Measurements from ENCODE around the gene MIB1. TPM values are rescaled to one million over a fixed set of nuclear protein-coding genes. Genes with fewer than 3 reads are reported as not detected.

Gene MIB1
- 51.4 and 55.8 TPM in 2 replicates for total RNA-seq

DNA sequence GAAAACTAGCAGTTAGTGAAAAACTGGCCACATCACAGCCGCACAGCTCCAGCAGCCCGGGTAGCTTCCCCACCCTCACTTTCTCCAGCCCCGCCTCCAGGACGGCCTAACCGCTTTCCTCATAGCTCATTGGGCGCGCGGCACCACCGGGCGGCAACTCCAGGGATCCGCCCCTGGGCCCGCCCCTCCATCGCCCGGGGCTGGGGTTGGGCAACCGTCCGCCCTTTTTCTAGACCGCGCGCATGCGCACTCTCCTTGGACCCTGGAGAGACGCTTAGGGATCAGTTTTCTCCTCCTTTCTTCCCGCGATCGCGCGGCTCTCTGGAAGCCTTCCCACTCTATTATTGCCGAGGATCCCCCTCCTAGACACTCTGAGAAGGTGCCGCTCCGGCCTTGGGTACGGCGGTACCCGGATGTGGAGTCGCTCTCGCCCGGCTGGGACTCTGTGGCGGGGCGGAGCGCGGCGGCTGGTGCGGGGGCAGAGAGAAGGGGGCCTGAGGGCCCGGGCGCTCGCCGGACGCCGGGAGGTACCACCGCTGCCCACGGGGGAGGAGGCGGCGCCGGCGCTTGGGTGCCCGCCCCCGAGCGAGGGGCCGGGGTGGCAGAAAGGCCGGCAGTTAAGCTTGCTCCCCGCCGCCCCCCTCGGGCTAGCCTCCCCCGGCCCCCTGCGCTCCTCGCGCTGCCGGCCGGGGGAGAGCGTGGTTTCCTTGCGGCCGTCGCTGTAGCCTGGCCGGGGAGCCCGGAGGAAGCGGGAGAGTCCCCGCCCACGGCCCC, at the start of gene MIB1:
Gene MIB1 (plus strand): TSS at position 255 of the 774 bp plus-strand sequence. CDS start 792 bp downstream, outside the sequence.

DNA sequence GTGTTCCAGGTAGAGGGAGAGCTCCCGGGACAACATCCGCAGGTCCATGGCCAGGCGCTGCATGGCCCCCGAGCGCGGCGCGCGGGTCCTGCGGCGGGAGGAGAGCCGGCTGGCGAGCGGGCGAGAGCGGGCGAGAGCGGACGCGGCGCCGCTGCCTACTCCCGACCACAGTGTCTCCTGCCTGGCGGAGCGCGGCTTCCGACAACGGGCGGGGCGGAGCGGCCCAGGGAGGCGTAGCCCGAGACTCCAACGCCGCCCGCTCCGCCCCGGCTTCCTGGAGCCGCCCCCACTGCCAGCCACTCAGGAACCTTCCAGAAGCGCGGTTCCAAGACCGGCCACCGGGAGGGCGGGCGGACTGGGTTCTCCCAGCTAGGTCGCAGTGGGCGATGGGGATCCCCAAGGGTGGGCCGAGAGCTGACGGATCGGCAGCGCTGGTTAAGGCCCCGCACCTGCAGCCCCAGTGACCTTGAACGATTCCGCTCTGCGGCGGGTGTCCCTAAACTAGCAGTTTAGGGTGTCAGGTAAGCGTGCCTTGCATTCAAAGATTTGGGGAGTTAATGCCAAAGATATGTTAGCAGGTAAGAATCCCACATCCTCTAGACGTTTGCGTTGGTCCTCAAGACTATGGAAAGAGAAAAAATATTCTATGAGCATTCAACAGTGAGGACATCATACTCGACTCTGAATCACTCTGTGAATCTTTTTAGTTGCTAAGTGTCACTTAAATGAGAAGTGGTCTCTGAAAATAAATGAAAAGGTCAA, 35.8 kb upstream of the MIB1 start, which contains the start of gene ABHD3:
Gene ABHD3 (minus strand): TSS at position 172 of the 762 bp plus-strand sequence. CDS start 109 bp downstream, at position 63.

Small RNA genes lying within 50 kb of the gene (small RNA-seq; reads per million reads assigned to genes)
- gene AC103987.3 (not detected), gene RF00019 (not detected), gene RF00045 (not detected), gene RF01241 (not detected), gene RN7SL233P (not detected), gene RNU6-1038P (not detected)

Other genes starting within 250 kb of the MIB1 start
- 20.6 and 22.9 TPM in 2 replicates for gene ESCO1, start 140.1 kb upstream of the MIB1 start, total RNA-seq
- gene SNRPD1, start 128.5 kb upstream of the MIB1 start, total RNA-seq, result 11.3 and 13.7 TPM in 2 replicates
- 6.2 and 6.4 TPM in 2 replicates for gene ABHD3, start 36.0 kb upstream of the MIB1 start, total RNA-seq